ENCODE results near the gene TMEM186.

Gene TMEM186, protein sequence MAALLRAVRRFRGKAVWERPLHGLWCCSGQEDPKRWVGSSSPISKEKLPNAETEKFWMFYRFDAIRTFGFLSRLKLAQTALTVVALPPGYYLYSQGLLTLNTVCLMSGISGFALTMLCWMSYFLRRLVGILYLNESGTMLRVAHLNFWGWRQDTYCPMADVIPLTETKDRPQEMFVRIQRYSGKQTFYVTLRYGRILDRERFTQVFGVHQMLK

DNA sequence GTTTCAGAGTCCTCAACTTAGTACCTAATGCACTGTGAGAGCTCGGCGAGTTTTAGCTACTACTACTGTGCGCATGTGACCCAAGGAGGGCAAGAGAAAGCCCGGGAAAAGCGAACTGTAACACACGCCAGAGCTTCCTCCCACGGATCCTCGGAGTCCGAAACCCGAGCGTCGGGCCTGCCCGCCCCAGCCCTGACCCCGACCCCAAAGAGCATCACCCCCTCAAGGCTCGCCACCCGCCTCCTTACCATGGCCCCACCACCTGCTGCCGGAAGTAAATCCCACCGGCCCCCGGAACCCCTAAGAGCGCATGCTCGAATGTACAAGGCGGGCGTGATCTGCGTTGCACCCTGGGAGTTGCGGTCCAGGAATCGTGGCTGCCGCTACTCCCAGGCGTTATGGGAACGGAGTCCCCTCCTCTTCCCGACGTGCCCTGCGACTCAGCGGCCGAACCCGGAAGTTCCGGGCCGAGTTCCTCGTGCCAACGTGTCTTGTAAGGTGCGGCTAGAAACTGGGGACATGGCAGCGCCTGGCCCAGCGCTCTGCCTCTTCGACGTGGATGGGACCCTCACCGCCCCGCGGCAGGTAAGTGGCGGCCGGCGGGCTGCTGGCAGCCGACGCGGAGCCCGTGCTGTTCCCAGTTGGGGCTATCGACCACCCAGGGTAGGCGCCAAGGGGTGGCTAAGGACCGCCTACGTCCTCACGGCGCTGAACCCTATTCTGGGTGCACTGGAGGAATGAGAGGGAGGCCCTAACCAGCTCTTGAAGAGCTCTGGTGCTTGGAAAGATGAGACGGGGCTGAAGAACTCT is at the start of gene TMEM186, which contains the start of gene PMM2:
TSS of gene TMEM186 (minus strand) at position 276 of the 810 bp plus-strand sequence. CDS start at position 251, 25 bp downstream.
TSS of gene PMM2 (plus strand) at position 476 of the 810 bp plus-strand sequence. CDS start at position 520, 44 bp downstream.
- Histone ChIP-seq H3K4me3 (ENCODE audit: insufficient read depth, low read length, poor library complexity, severe bottlenecking) (peak within 1 kb of the TSS; percentile 86), H3K27me3 (ENCODE audit: low read length) (no peaks in the 10 kb centered on the region), H3K4me2 (ENCODE audit: low read depth, low read length, poor library complexity, severe bottlenecking) (peak within 1 kb of the TSS; percentile 91), H3K9ac (ENCODE audit: low read length) (peak within 1 kb of the TSS; percentile 95), H3K36me3 (ENCODE audit: low read length) (peaks cover 6% of the 10 kb centered on the region; the same call in 1 of the 2 replicates), H3K79me2 (ENCODE audit: insufficient read depth, low read length) (peaks cover 70% of the 10 kb centered on the region), H3K9me3 (ENCODE audit: insufficient read depth, low read length) (no peaks in the 10 kb centered on the region), H4K20me1 (ENCODE audit: low read depth, low read length) (peaks cover 10% of the 10 kb centered on the region; the same call in 1 of the 2 replicates), H3K9me2 (replicated peaks; ENCODE audit: insufficient read depth, low read length) (no peaks in the 10 kb centered on the region), H3K27ac (ENCODE audit: low read depth, low read length) (peak within 1 kb of the TSS; percentile 45), H2AFZ (ENCODE audit: low read depth, low read length, severe bottlenecking) (peak within 1 kb of the TSS; percentile 76), H3F3A (ENCODE audit: insufficient read depth) (no peaks in the 10 kb centered on the region)
- TF ChIP-seq EZH2phosphoT487 (conservative IDR thresholded peaks at IDR 0.05; ENCODE audit: low read length), result no peak
- TF ChIP-seq, protein P1, sequence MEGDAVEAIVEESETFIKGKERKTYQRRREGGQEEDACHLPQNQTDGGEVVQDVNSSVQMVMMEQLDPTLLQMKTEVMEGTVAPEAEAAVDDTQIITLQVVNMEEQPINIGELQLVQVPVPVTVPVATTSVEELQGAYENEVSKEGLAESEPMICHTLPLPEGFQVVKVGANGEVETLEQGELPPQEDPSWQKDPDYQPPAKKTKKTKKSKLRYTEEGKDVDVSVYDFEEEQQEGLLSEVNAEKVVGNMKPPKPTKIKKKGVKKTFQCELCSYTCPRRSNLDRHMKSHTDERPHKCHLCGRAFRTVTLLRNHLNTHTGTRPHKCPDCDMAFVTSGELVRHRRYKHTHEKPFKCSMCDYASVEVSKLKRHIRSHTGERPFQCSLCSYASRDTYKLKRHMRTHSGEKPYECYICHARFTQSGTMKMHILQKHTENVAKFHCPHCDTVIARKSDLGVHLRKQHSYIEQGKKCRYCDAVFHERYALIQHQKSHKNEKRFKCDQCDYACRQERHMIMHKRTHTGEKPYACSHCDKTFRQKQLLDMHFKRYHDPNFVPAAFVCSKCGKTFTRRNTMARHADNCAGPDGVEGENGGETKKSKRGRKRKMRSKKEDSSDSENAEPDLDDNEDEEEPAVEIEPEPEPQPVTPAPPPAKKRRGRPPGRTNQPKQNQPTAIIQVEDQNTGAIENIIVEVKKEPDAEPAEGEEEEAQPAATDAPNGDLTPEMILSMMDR (IDR thresholded peaks at IDR 0.05; ENCODE audit: insufficient read depth, low read length, poor library complexity, severe bottlenecking), result no peak

DNA sequence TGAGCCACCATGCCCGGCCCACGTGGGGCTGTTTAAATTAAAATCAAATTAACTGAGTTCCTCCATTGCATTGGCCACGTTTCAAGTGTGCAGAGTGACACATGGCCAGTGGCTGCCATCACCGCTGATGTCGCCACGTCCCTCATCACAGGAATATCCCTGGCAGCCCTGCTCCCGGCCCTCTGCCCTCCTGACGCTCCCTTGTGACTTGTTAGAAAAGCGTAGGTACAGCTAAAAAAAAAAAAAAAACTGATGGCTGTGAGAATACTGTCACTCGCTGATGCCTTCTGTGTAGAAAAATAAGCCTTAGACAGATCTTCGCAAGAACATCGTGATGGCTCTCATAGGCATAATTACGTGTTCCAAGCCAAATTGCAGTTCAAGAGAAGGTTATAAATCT is 49.7 kb upstream of the TMEM186 start:
- Histone ChIP-seq H3K79me2 (ENCODE audit: insufficient read depth, low read length) (peaks cover 15% of the 10 kb centered on the region), H3K9ac (ENCODE audit: low read length) (no peak overlapping the region), H3K27me3 (ENCODE audit: low read length) (no peaks in the 10 kb centered on the region), H3F3A (ENCODE audit: insufficient read depth) (no peaks in the 10 kb centered on the region), H2AFZ (ENCODE audit: low read depth, low read length, severe bottlenecking) (no peak overlapping the region), H3K9me2 (replicated peaks; ENCODE audit: insufficient read depth, low read length) (no peaks in the 10 kb centered on the region), H4K20me1 (ENCODE audit: low read depth, low read length) (no peaks in the 10 kb centered on the region; the same call in 1 of the 2 replicates), H3K9me3 (ENCODE audit: insufficient read depth, low read length) (no peaks in the 10 kb centered on the region), H3K4me2 (ENCODE audit: low read depth, low read length, poor library complexity, severe bottlenecking) (no peak overlapping the region), H3K36me3 (ENCODE audit: low read length) (no peaks in the 10 kb centered on the region; the same call in 1 of the 2 replicates), H3K4me3 (ENCODE audit: insufficient read depth, low read length, poor library complexity, severe bottlenecking) (no peak overlapping the region), H3K27ac (ENCODE audit: low read depth, low read length) (no peak overlapping the region)
- TF ChIP-seq EZH2phosphoT487 (conservative IDR thresholded peaks at IDR 0.05; ENCODE audit: low read length), result no peak
- TF ChIP-seq, protein P1 (IDR thresholded peaks at IDR 0.05; ENCODE audit: insufficient read depth, low read length, poor library complexity, severe bottlenecking), result no peak

DNA sequence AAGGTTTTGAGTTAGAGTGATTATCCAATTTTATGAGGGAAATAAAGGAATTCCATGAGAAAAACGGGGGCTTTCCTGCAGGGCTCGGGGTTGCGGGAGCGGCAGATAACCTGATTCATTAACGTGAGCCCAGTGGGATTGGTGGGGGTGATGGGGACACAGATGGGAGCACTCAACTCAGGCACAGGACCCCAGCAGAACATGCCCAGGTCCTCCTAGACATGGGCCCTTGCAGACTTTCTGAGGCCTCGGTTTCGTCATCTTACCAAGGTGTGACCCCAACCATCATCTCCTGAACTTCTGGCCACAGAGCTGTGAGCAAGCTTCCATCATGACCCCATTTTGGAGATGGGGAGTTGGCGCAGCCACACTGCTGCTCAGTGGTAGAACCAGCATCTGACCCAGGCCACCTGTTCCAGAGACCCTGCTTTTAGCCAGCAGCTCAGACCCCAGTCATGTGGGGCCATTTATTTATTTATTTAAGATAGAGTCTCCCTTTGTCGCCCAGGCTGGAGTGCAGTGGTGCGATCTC is 49.0 kb upstream of the TMEM186 start:
- no peak overlapping the region for H2AFZ ChIP-seq (ENCODE audit: low read depth, low read length, severe bottlenecking)
- TF ChIP-seq, protein P1 (IDR thresholded peaks at IDR 0.05; ENCODE audit: insufficient read depth, low read length, poor library complexity, severe bottlenecking), result no peak
- TF ChIP-seq EZH2phosphoT487 (conservative IDR thresholded peaks at IDR 0.05; ENCODE audit: low read length), result no peak
- no peaks in the 10 kb centered on the region for H3K9me2 ChIP-seq (replicated peaks; ENCODE audit: insufficient read depth, low read length)
- no peaks in the 10 kb centered on the region; the same call in 1 of the 2 replicates for H3K36me3 ChIP-seq (ENCODE audit: low read length)
- no peaks in the 10 kb centered on the region; the same call in 1 of the 2 replicates for H4K20me1 ChIP-seq (ENCODE audit: low read depth, low read length)
- H3K79me2 ChIP-seq (ENCODE audit: insufficient read depth, low read length), result peaks cover 15% of the 10 kb centered on the region
- no peak overlapping the region for H3K9ac ChIP-seq (ENCODE audit: low read length)
- no peak overlapping the region for H3K4me3 ChIP-seq (ENCODE audit: insufficient read depth, low read length, poor library complexity, severe bottlenecking)
- no peak overlapping the region for H3K27ac ChIP-seq (ENCODE audit: low read depth, low read length)
- no peaks in the 10 kb centered on the region for H3K27me3 ChIP-seq (ENCODE audit: low read length)
- no peaks in the 10 kb centered on the region for H3F3A ChIP-seq (ENCODE audit: insufficient read depth)
- no peak overlapping the region for H3K4me2 ChIP-seq (ENCODE audit: low read depth, low read length, poor library complexity, severe bottlenecking)
- no peaks in the 10 kb centered on the region for H3K9me3 ChIP-seq (ENCODE audit: insufficient read depth, low read length)
